ENCODE measurements around the gene NCOA1.

DNA sequence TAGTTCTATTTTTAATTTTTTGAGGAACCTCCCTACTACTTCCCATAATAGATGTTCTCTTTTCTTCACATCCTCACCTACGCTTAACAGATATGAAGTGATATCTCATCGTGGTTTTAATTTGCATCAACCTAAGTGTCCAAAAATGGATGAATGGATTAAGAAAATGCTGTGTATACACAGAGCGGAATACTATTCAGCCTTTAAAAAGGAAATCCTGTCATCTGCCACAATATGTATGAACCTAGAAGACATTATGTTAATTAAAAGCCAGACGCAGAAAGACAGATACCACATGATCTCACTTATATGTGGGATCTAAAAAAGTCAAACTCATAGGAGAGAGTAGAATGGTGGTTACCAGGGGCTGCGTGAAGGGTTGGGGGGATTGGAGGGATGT, 189.1 kb downstream of the NCOA1 start:
- TF ChIP-seq, protein P1, sequence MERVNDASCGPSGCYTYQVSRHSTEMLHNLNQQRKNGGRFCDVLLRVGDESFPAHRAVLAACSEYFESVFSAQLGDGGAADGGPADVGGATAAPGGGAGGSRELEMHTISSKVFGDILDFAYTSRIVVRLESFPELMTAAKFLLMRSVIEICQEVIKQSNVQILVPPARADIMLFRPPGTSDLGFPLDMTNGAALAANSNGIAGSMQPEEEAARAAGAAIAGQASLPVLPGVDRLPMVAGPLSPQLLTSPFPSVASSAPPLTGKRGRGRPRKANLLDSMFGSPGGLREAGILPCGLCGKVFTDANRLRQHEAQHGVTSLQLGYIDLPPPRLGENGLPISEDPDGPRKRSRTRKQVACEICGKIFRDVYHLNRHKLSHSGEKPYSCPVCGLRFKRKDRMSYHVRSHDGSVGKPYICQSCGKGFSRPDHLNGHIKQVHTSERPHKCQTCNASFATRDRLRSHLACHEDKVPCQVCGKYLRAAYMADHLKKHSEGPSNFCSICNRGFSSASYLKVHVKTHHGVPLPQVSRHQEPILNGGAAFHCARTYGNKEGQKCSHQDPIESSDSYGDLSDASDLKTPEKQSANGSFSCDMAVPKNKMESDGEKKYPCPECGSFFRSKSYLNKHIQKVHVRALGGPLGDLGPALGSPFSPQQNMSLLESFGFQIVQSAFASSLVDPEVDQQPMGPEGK (CRISPR knock-in tag; IDR thresholded peaks at IDR 0.05; ENCODE audit: borderline replicate concordance), result no peak
- TF ChIP-seq POU6F1 (CRISPR knock-in tag; IDR thresholded peaks at IDR 0.05; ENCODE audit: borderline replicate concordance, low read depth) (no peak), ZC3H10 (CRISPR knock-in tag; IDR thresholded peaks at IDR 0.05) (no peak), GLIS3 (CRISPR knock-in tag; IDR thresholded peaks at IDR 0.05) (no peak), ARNTL (CRISPR knock-in tag; IDR thresholded peaks at IDR 0.05; ENCODE audit: borderline replicate concordance, low read depth) (no peak), RARB (CRISPR knock-in tag; IDR thresholded peaks at IDR 0.05) (no peak), ZFP30 (CRISPR knock-in tag; IDR thresholded peaks at IDR 0.05) (no peak), ISL1 (CRISPR knock-in tag; IDR thresholded peaks at IDR 0.05) (no peak), PPARA (CRISPR knock-in tag; IDR thresholded peaks at IDR 0.05; ENCODE audit: borderline replicate concordance) (no peak), TOX (CRISPR knock-in tag; IDR thresholded peaks at IDR 0.05; ENCODE audit: borderline replicate concordance) (no peak), ZFP3 (CRISPR knock-in tag; IDR thresholded peaks at IDR 0.05) (no peak), CSRNP3 (CRISPR knock-in tag; IDR thresholded peaks at IDR 0.05) (no peak), SNAI2 (CRISPR knock-in tag; IDR thresholded peaks at IDR 0.05) (no peak)
- TF ChIP-seq, protein P2, sequence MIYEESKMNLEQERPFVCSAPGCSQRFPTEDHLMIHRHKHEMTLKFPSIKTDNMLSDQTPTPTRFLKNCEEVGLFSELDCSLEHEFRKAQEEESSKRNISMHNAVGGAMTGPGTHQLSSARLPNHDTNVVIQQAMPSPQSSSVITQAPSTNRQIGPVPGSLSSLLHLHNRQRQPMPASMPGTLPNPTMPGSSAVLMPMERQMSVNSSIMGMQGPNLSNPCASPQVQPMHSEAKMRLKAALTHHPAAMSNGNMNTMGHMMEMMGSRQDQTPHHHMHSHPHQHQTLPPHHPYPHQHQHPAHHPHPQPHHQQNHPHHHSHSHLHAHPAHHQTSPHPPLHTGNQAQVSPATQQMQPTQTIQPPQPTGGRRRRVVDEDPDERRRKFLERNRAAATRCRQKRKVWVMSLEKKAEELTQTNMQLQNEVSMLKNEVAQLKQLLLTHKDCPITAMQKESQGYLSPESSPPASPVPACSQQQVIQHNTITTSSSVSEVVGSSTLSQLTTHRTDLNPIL (CRISPR knock-in tag; IDR thresholded peaks at IDR 0.05; ENCODE audit: low read depth), result no peak

Data from SK-N-SH treated with all-trans-retinoic acid at 6 μM for 48 hours (cell line).